Measurements from ENCODE around the gene VPS8. TPM values are rescaled to one million over a fixed set of nuclear protein-coding genes. Genes with fewer than 3 reads are reported as not detected.
A peak's percentile ranks its signal among the peaks of the same experiment; 100 is the strongest.

The VPS8 gene
- total RNA-seq, 4 donors from 2014 or later: 23.7 to 61.8 (median 37.1) TPM

GRCh38 chr3:185070491-185071286 lies 258.7 kb downstream of the VPS8 start:
- H3K4me1 ChIP-seq: no peaks in the 10 kb centered on the region
- peaks cover 0 to 5% (median 0%) of the 10 kb centered on the region in 4 donors for H3K27me3 ChIP-seq
- H3K36me3 ChIP-seq: no peaks in the 10 kb centered on the region
- no peak for DNase-seq
- intact Hi-C loops (cut with DNase I): no loop called here
- TF ChIP-seq CTCF (IDR thresholded peaks at IDR 0.05): peak in 1 of 6 experiments; percentile 32
- TF ChIP-seq POLR2A (IDR thresholded peaks at IDR 0.05): no peak
- H3K9me3 ChIP-seq: no peaks in the 10 kb centered on the region
- H3K4me3 ChIP-seq: no peak overlapping the region
- 12 to 81% methylated on average over 3 to 9 of the region's 22 CpGs for WGBS, 2 donors
- no peak overlapping the region for H3K27ac ChIP-seq

- Histone ChIP-seq H3K4me3 (no peak overlapping the region), H3K9me3 (no peaks in the 10 kb centered on the region), H3K36me3 (no peaks in the 10 kb centered on the region), H3K4me1 (no peaks in the 10 kb centered on the region), H3K27ac (no peak overlapping the region), H3K27me3 (peaks cover 0 to 5% (median 0%) of the 10 kb centered on the region in 4 donors)
- no peak for TF ChIP-seq CTCF (IDR thresholded peaks at IDR 0.05)
- TF ChIP-seq POLR2A (IDR thresholded peaks at IDR 0.05): no peak
- intact Hi-C loops (cut with DNase I): no loop called here
- DNase-seq: no peak
- WGBS, 2 donors: 48 to 58% methylated on average over 4 of the region's 7 CpGs
These were observed 259.4 kb downstream of the VPS8 start for GRCh38 chr3:185071287-185071800.

- no peaks in the 10 kb centered on the region for H3K4me1 ChIP-seq
- H3K4me3 ChIP-seq: no peak overlapping the region
- H3K36me3 ChIP-seq: no peaks in the 10 kb centered on the region
- TF ChIP-seq CTCF (IDR thresholded peaks at IDR 0.05) (no peak), POLR2A (IDR thresholded peaks at IDR 0.05) (no peak)
- intact Hi-C loops (cut with DNase I): no loop called here
- no peaks in the 10 kb centered on the region for H3K27me3 ChIP-seq
- no peaks in the 10 kb centered on the region for H3K9me3 ChIP-seq
- no peak overlapping the region for H3K27ac ChIP-seq
- 86 to 90% methylated on average over 13 of the region's 13 CpGs for WGBS, 2 donors
- DNase-seq: no peak
These were observed 263.6 kb downstream of the VPS8 start for GRCh38 chr3:185075547-185075946.

- intact Hi-C loops (cut with DNase I): no loop called here
- WGBS, 2 donors: 80 to 92% methylated on average over 6 of the region's 8 CpGs
- no peaks in the 10 kb centered on the region for H3K4me1 ChIP-seq
- TF ChIP-seq CTCF (IDR thresholded peaks at IDR 0.05) (no peak), POLR2A (IDR thresholded peaks at IDR 0.05) (no peak)
- no peaks in the 10 kb centered on the region for H3K36me3 ChIP-seq
- H3K27ac ChIP-seq: no peak overlapping the region
- no peak for DNase-seq
- no peaks in the 10 kb centered on the region for H3K27me3 ChIP-seq
- H3K9me3 ChIP-seq: no peaks in the 10 kb centered on the region
- no peak overlapping the region for H3K4me3 ChIP-seq
These were observed 264.3 kb downstream of the VPS8 start for GRCh38 chr3:185076219-185076618.

GRCh38 chr3:185079625-185080024 lies 267.7 kb downstream of the VPS8 start:
- Histone ChIP-seq H3K4me1 (no peaks in the 10 kb centered on the region), H3K36me3 (no peaks in the 10 kb centered on the region), H3K27ac (no peak overlapping the region), H3K4me3 (no peak overlapping the region), H3K27me3 (no peaks in the 10 kb centered on the region), H3K9me3 (no peaks in the 10 kb centered on the region)
- TF ChIP-seq CTCF (IDR thresholded peaks at IDR 0.05) (no peak), POLR2A (IDR thresholded peaks at IDR 0.05) (no peak)
- intact Hi-C loops (cut with DNase I): no loop called here
- WGBS, 2 donors: 74 to 86% methylated on average over 1 of the region's 1 CpG
- DNase-seq: no peak

Measured in esophagus squamous epithelium (tissue), 5 donors.